CD4-positive, alpha-beta T cell treated with Interleukin-21 for 1 hour (primary cell): ENCODE measurements around the gene NRCAM.

Experiments
- DNase-seq: peaks from one replicate; pipeline ENCODE4 v3.0.0-alpha.2; 2020

The NRCAM gene

GRCh38 chr7:108457871-108458270 is 1.6 kb upstream of the NRCAM start:
- DNase-seq, result no peak

- DNase-seq, result no peak
Measured at GRCh38 chr7:108456845-108457540, 757 bp upstream of the NRCAM start.

GRCh38 chr7:108455551-108455997 is 662 bp downstream of the NRCAM start:
- DNase-seq, result no peak

- no peak for DNase-seq
Measured at GRCh38 chr7:108454674-108455550, 1.3 kb downstream of the NRCAM start.

- no peak for DNase-seq
Measured at GRCh38 chr7:108454317-108454673, 1.9 kb downstream of the NRCAM start.

GRCh38 chr7:108453320-108453719 is 2.9 kb downstream of the NRCAM start:
- DNase-seq, result no peak

- DNase-seq, result peak; percentile 15
Measured at GRCh38 chr7:108452707-108453106, 3.5 kb downstream of the NRCAM start.

- DNase-seq, result no peak
Measured at GRCh38 chr7:108451296-108451848, 4.9 kb downstream of the NRCAM start.

GRCh38 chr7:108450160-108450559 is 6.1 kb downstream of the NRCAM start:
- DNase-seq, result no peak

- no peak for DNase-seq
Measured at GRCh38 chr7:108449521-108449920, 6.7 kb downstream of the NRCAM start.

GRCh38 chr7:108448584-108449505 is 7.4 kb downstream of the NRCAM start:
- no peak for DNase-seq

GRCh38 chr7:108442039-108442568 is 14.1 kb downstream of the NRCAM start:
- DNase-seq, result no peak

GRCh38 chr7:108441392-108441955 is 14.8 kb downstream of the NRCAM start:
- no peak for DNase-seq

GRCh38 chr7:108440613-108441012 is 15.6 kb downstream of the NRCAM start:
- DNase-seq, result no peak

GRCh38 chr7:108436906-108437305 is 19.3 kb downstream of the NRCAM start:
- no peak for DNase-seq

- DNase-seq, result no peak
Measured at GRCh38 chr7:108434010-108434409, 22.2 kb downstream of the NRCAM start.

GRCh38 chr7:108431099-108431498 is 25.1 kb downstream of the NRCAM start:
- DNase-seq, result no peak

- no peak for DNase-seq
Measured at GRCh38 chr7:108430664-108431063, 25.6 kb downstream of the NRCAM start.

GRCh38 chr7:108427766-108428165 is 28.5 kb downstream of the NRCAM start:
- no peak for DNase-seq

- DNase-seq, result no peak
Measured at GRCh38 chr7:108425714-108426275, 30.4 kb downstream of the NRCAM start.

GRCh38 chr7:108424013-108424412 is 32.2 kb downstream of the NRCAM start:
- DNase-seq, result no peak
